ENCODE measurements around the gene ACTR3C.
"Not testable (repeated sequence)": the region's sequence is repeated elsewhere in the genome, so short reads cannot be mapped to it uniquely, and the experiment has no call there.

Gene ACTR3C

GRCh38 chr7:150204577-150204976 lies 118.8 kb downstream of the ACTR3C start:
- H3K4me1 ChIP-seq, H3K27ac ChIP-seq, H3K9ac ChIP-seq, H4K20me1 ChIP-seq, H3K27me3 ChIP-seq, H3K9me3 ChIP-seq, H3K36me3 ChIP-seq, H3K4me2 ChIP-seq, H3K4me3 ChIP-seq: not testable (repeated sequence)

- H3K9ac ChIP-seq, H3K9me3 ChIP-seq, H3K27ac ChIP-seq, H3K4me1 ChIP-seq, H3K36me3 ChIP-seq, H4K20me1 ChIP-seq, H3K27me3 ChIP-seq, H3K4me2 ChIP-seq, H3K4me3 ChIP-seq: not testable (repeated sequence)
Measured at GRCh38 chr7:150202894-150203293, 120.5 kb downstream of the ACTR3C start.
